GM21381 (cell line): Measurements from ENCODE around the gene CSNK1D.
"Not testable (repeated sequence)": the region's sequence is repeated elsewhere in the genome, so short reads cannot be mapped to it uniquely, and the experiment has no call there.

ENCODE experiments used
- ATAC-seq: cut with Tn5 transposase; IDR thresholded peaks from one replicate; pipeline ENCODE4 v1.9.1; 2021; ENCODE audit warnings: mild to moderate bottlenecking, moderate library complexity; ENCODE audit not compliant: unreplicated experiment

CSNK1D gene

DNA sequence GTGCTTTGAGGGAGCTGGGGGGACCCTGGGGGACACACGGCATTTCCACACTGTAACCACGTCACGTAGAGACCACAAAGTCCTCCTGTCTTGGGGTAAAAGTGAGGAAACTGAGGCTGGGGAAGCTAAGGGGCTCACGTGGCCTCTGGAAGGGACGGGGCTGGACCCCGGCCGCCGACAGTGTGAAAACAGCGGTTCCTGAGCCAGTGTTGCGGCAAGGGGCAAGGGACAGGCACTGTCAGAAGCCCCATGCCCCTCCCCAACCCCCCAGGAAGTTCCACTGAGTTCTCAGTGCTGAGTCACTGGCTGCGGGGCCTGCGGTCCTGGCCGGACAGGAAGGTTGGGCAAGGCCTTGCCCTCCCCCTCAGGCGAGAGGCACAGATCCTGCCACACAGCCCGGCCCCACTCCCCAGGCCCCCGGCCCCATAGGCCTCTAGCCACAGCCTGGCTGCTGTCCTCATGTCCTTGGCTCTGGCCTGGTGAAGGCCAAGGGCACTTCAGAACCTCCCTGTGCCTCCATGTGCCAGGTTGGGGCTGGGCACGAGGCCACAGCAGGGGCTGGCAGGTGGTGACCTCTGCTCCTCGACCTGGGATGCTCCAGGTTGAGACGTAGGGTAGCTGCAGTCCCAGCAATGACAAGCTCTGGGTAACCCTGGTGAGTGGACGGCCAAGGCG lies 55.8 kb downstream of the CSNK1D start:
- no peak for ATAC-seq

DNA sequence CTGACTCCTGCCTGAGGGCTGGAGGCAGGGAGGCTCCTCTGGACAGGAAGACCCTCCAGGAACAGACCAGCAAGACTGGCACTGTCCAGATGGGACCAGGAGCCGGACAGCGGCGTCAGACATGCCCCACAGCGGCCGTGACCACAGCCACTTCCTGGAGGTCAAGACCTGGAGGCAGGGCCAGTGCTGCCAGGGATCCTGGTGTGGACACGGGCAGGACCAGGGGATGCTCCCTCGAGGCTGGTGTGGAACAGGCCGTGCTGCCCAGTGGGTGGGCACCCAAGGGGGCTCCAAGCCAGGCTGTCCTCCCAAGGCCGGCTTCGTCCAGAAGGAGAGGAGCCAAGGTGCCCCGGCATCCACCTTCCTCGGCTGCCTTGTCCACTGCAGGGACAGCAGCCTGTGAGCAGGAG lies 56.4 kb downstream of the CSNK1D start:
- no peak for ATAC-seq

DNA sequence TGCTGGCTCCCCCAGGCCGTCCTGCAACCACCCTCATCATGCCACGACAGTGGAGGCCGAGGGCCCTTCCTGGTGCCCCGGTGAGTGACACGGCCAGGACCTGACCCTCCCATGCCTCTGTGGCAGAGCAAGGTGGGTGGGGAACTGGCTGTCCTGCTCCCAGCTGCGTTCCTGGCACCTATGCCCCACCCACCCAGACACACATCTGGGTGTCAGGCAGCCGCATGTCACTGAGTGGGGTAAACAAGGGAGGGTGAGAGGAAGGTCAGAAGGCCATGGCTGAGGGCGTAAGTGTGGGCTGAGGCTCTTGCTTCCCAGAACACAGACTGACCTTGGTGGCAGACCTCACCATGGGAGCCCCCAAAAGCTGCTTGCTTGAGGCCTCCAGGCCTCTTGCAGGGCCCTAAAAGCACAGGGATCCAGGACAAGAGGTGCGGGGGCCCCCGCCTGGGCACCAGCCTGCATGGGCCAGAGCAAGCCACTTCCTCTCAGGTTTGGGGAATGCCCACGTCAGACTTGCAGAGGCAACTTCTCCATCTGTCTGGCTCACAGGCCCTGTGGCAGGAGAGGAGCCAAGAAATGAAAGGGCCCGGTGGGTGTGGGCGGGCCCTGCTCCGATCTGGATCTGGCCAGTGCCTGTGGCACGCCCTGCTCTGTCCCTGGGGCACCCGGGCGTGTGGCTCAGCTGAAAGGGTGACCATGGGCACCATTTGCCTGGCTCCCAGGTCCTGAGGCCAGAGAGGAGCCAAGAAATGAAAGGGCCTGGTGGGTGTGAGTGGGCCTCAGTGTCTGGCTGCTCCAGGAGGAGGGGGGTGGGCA lies 57.0 kb downstream of the CSNK1D start:
- ATAC-seq: peak; percentile 41

DNA sequence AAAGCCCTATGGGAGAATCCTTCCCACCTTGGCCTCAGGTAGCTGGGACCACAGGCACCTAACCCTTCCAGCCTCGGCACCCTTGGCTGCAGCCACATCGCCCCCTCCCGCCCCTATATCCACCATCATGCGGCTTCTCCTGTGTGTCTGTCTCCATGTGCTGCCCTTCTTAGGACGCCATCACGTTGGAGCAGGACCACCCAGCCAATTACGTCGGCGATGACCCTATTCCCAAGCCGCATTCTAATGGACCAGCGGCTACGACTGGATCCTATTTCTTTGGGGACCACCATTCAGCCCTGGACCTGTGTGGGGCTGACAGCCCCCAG lies 57.6 kb downstream of the CSNK1D start:
- no peak for ATAC-seq

DNA sequence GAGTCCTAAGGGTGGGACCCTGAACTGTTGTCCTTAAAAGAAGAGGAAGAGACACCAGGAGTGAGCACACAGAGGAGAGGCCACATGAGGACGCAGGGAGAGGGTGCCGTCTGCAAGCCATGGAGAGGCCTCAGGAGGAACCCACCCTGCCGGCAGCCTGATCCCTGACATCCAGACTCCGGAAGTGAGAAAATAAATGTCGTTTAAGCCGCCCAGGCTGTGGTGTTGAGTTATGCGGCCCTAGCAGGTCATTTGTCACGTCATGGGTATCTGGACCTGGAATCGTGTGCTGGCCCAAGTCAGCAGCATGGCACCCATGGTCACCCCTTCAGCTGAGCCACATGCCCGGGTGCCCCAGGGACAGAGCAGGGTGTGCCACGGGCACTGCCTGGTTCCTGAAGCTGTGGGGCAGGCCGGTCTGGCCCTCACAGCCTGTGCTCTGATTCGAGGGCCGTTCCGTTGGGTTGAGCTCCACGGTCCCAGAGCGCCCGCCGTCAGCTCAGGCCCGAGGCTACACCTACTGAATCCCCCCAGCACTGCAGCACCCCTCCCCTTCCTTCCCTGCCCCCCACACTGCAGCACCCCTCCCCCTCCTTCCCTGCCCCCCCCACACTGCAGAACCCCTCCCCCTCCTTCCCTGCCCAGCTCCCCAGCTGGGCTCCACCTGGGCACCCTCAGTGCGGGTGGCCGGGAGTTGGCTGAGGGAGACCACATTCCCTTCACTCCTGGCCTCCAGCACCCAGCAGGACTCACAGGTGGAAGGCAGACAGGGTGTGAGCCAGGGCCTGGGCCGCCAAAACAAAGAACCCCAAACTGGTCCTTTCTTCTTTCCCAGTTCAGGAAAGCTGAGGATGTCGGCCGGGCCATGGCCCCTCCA lies 58.2 kb downstream of the CSNK1D start:
- ATAC-seq: no peak

DNA sequence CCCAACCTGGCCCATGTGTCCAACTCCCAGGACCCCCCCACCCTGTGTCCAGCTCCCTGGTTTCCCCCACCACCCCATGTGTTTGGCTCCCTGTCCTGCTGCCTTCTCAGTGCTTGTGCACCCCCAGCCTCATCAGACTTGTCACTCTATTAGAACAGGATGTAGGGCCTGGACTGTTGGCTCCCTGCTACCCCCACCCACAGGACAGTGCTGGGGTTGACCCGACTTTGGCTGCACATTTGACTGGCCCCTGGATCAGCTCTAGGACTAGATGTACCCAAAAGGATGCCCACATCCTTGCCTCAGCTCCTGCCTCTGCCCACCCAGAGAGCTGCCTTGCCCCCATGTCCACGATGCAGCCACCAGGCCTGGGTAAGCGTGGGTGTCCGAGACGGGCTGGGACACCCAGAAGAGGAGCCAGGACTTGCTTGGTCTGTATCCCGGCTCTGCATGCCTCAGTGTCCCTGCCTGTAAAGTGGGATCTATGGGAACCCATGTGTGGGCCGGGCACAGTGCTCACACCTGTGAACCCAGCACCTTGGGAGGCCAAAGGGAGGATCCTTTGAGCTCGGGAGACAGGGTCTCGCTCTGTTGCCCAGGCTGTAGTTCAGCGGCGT lies 59.4 kb downstream of the CSNK1D start:
- no peak for ATAC-seq

DNA sequence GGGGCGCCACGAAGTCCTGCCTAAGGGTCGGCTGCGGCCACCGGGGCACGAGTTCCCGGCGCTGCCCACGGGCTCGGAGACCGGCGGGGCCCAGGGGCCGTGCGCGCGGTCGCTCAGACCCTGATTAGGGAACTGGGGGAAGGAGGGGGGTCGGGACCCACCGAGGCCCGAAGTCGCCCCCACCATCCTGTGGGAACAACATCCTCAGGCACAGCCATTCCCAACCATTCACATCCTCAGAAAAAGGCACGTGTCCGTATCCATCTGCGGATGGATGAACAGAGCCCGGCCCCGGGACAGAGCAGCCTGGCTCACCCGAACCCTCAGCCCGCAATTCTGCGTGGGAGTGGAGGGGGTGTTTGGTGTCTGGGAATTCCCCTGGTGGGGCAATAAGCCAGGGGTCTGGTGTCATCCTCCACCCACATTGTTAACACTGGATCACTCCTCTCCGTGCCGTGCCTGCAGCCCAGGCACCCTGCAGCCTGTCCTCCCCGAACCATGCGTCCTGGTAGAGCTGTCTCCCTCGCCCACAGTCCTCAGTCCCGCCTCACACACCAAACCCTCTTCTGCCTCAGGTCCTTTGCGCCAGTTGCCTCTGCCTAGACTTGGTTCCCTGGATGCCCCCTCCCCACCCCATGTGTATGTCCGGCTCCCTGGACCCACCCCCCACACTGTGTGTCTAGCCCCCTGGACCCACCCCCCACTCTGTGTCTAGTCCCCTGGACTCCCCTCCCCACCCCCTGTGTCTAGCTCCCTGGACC lies 60.1 kb downstream of the CSNK1D start:
- ATAC-seq: peak; percentile 4

DNA sequence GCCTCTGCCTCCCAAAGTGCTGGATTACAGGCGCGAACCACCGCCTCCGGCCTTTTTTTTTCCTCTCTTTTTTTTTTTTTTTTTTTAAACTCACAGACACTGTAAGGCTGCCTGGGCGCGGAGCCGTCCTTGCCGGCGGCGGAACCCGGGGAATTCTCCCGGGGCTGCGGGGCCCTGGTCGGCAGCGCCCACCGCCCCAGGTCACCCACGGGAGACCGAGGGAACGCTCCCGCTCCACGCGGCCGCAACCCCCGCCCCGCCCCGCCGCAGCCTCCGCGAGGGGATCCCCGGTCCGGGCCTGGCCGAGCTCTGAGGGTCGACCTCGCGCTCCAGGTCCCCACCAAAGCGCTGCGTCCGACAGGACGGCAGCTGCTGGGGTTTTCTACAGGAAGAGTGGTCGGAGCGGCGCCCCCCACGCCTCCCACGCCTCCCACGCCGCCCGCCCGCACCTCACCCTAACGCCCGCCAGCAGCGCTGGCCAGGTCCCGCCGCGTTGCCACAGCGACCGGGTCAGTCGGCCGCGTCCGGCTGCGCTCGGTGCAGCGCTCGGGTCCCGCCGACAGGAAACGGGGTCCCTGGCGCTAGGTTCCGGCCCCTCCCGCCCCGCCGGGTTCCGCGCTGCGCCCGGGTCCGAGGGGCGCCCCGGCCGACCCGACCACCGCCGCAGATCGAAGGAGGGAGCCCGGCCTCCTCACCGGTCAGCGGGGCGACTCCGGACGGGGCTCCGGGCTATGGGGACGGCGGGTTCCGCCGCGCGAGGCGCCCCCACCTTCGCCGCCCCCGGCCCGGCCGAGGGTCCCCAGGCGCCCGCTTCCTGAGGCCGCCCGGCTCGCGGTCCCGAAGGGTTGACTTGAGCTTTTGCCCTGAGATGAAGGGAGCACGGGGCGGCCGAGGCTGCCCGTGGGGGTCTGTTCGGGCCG lies 60.9 kb downstream of the CSNK1D start, which contains the start of gene CCDC57:
Gene CCDC57, minus strand, starts transcription at position 512 of the 920 bp plus-strand sequence. CDS start 10,898 bp downstream, outside the sequence.
- peak; percentile 59 for ATAC-seq

DNA sequence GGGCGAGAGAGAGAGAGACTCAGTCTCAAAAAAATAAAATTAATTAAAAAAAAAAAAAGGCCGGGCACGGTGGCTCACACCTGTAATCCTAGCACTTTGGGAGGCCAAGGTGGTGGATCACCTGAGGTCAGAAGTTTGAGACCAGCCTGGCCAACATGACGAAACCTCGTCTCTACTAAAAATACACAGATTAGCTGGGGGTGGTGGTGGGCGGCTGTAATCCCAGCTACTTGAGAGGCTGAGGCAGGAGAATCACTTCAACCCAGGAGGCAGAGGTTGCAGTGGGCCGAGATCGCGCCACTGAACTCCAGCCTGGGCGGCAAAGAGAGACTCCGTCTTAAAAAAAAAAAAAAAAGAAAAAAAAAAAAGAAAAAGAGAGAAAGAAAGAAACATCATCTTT lies 62.8 kb downstream of the CSNK1D start:
- ATAC-seq: not testable (repeated sequence)

DNA sequence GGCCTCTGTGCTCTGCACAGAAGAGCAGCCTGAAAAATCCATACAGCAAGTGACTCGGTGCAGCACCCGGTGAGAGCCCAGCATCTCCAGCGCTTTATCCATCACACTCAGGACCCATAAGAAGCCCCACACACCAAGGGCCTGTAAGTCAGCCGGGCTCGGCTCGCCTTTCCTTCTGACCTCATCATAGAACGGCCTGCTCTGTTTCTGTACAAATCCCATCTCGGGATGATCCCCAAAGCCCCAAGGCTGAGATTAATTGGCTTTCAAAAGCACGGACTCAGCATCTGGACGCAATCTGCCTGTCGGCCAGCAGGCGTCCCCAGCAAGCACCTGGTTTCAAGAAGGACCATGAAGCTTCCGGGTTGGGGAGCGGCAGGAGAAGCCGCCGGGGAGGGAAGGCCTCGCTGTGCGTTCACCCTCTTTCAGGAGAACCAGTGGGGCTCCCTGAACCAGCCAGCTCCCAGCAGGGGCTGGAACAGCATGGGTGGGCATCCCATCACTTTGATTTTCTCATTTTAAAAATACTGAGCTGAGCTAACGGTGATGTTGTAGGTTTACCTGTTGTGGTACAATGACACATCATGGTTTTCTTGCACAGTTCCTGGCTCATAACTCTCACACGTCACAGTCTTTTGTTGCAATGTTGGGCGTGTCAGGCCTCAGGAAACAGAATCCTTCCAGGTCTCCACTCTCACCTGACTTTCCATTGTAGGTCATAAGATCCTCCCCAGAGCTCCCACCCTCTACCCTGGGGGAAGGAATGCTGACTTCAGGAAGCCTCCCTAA lies 67.6 kb downstream of the CSNK1D start:
- peak; percentile 70 for ATAC-seq

DNA sequence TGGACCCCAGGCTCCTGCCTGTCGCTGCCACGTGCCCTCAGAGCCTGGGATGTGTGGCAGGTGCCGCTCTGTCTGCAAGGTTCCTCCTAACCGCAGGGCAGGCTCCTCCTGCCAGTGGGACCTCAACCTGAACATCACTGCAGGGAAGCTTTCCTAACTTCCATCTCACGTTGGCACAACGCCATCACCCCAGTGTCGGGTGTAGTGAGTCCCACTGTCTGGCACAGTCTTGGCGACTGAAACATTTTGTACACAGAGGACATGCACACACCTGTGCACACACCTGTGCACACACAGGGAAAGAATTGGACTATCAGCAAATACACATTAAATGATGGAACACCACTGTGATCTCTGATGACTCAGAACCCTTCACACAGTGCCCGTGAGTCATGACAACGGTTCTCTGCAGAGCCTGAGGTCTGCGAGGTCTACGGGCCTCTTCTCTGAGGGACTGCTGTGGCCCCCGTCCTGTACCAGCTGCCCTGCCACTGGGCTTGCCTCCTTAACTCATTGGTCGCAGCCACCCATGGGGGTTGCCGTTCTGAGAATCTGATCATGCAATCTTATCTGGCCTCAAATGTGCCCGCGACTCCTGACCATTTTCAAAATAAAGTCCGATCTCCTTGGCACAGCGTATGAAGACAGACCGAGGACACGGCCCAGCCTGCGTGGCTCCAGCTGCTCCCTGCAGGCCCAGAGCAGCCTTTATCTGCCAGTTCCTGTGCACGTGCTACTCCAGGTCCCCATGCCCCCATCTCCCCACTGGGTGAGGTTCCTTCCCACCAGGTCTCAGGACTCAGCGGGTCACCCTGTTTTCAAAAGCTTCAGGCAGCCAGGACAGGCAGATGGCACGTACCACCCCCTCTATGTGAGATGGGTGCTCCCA lies 68.4 kb downstream of the CSNK1D start:
- no peak for ATAC-seq

DNA sequence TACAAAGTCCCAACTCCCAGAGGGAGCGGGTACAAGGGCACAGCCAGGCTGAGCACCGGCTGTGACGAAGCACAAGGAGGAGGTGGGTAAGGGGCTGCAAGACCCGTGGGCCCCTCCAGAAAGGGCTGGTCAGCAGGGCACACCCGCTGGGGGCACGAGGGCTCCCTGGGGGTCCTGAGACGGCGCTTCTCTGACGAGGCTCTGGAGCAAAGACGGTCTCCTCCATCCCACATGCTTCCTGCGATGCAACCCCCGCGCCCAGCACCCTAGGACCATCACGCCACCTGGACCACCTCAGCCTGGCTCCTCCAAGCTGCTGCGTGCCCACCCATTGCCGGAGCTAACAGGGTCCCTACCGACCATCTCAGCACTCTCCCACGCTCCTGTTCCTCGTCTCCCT lies 69.6 kb downstream of the CSNK1D start:
- ATAC-seq: no peak

DNA sequence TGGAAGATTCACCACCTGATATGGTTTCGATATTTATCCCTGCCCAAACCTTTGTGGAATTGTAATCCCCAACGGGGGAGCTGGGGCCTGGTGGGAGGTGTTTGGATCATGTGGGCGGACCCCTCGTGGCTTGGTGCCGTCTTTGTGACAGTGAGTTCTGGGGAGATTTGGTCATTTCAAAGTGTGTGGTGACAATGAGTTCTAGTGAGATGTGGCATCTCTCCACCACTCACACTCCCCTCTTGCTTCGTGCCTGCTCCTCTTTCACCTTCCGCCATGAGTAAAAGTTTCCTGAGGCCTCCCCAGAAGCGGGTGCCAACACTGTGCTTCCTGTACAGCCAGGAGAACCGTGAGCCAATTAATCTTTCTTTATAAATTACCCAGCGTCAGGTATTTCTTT lies 70.5 kb downstream of the CSNK1D start:
- no peak for ATAC-seq

DNA sequence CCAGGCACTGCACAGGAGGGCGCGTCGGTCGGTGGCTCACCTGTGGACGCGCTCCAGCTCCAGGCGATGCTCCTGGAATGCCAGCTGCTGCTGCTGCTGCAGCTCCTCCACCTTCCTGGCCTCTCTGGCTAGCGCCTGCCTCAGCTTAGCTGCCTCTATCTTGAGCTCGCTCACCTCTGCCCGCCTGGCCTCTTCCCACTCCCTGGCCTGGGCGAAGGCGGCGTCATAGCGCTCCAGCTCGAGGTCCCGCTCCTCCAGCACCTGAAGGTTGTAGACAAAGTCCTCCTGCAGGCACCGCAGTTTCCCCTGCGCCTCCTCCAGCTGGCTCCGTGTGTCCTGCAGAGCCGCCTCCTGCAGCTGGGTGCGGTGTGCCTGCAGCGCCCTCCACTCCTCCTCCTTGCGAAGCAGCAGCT lies 72.0 kb downstream of the CSNK1D start:
- no peak for ATAC-seq

DNA sequence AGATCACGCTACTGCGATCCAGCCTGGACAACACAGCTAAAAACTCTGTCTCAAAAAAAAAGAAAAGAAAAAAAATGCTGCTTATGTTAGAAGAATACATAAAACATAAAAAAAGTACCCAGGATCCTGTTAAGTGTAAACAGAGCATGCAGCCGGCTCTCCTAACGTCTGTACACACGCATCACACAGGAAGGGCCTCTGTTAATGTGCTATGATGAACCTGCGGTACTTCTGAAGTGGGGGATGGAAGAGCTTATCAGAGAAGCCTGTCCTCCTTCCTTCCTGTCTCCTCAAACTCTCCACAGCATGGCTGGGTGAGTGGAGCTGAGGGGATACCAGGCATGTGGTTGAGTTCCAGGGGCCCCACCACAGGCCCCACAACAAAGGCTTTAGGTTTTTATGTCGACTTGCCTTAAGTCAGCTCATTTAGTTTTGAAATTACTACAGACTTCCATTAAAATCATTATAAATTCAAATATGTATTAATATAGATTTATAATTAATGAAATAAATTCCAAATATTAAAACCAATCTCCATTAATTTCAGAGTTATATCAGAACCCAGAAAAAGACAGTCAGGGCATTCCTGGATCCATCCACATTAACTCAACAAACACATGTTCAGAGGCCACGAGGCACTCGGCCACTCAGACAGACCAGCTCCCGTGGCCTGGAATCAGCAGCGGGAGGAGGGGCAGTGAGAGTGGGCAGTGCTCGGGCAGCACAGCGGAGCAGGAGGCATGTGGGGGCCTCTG lies 72.6 kb downstream of the CSNK1D start:
- no peak for ATAC-seq

DNA sequence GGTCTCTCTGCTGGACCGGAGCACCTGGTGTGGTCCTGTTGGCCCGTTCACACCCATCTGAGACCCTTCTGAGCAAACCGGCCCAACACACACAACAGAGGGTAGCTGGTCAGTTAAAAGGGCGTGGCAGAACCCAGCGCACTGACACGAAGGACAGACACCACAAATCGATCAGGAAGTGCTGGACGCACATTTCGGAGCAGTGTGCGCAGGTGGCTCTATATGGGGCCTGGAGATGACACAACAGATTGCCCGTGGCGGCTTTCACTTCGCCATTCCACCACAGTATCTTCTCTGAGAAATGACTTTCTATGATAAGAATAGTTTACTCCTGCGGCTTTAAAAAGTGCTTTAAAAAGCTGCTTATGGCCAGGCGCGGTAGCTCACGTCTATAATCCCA lies 73.4 kb downstream of the CSNK1D start:
- no peak for ATAC-seq

DNA sequence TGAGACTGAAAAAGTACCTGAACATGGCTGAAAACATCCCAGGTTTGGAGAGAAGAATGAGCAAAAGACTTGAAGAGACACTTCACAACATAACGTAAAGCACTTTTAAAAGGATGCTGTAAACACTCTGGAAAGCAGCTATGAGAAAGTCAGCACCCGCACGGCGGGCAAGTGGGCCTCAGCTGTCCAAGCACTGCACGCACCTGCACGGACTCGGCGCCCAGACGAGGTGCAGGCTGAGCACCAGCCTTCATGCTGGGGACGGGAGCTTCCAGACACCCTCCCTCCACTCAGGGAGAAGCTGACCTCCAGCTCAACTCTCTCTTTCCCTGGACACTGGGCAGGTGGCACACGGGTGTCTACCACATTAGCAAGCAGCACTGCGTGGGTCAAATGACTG lies 74.0 kb downstream of the CSNK1D start:
- no peak for ATAC-seq
